KMS-11 (cell line): ENCODE data around the gene NDUFA11.
"Not testable (repeated sequence)": the region's sequence is repeated elsewhere in the genome, so short reads cannot be mapped to it uniquely, and the experiment has no call there.

Experiments used
- H2AFZ ChIP-seq: fragments of 200-600 bp; sonication (generic); 2 replicates; pipeline ENCODE4 v1.6.1; 2016; ENCODE audit warnings: antibody characterized with exemption, mixed run types, low read depth
- H3K27ac ChIP-seq: fragments of 200-600 bp; sonication (generic); 2 replicates; pipeline ENCODE4 v1.6.1; 2016; ENCODE audit warnings: mild to moderate bottlenecking, mixed run types
- H3K27me3 ChIP-seq: fragments of 200-600 bp; sonication (generic); 2 replicates; pipeline ENCODE4 v1.6.1; 2017; ENCODE audit warnings: mild to moderate bottlenecking, low read depth, mixed run types, moderate library complexity; ENCODE audit not compliant: insufficient read depth
- H3K36me3 ChIP-seq: fragments of 200-600 bp; sonication (generic); 2 replicates; pipeline ENCODE4 v1.6.1; 2017; ENCODE audit warnings: mild to moderate bottlenecking, mixed run types; ENCODE audit not compliant: insufficient read depth
- H3K4me1 ChIP-seq: fragments of 200-600 bp; sonication (generic); 2 replicates; pipeline ENCODE4 v1.6.1; 2016; ENCODE audit warnings: mild to moderate bottlenecking, low read depth, mixed run types; ENCODE audit not compliant: poor library complexity, severe bottlenecking
- H3K4me2 ChIP-seq: fragments of 200-600 bp; sonication (generic); 2 replicates; pipeline ENCODE4 v1.7.0; 2016; ENCODE audit warnings: mild to moderate bottlenecking, mixed run types
- H3K4me3 ChIP-seq: fragments of 200-600 bp; sonication (generic); IDR thresholded peaks from 2 replicates; pipeline ENCODE4 v1.6.1; 2017; ENCODE audit warnings: low read depth, low read length, mixed read lengths; ENCODE audit not compliant: insufficient read depth
- H3K79me2 ChIP-seq: fragments of 200-600 bp; sonication (generic); 2 replicates; pipeline ENCODE4 v1.6.1; 2016; ENCODE audit warnings: low read depth, mixed run types; ENCODE audit not compliant: insufficient read depth
- H3K9ac ChIP-seq: fragments of 200-600 bp; sonication (generic); 2 replicates; pipeline ENCODE4 v1.6.1; 2016; ENCODE audit warnings: mild to moderate bottlenecking, mixed run types
- H4K20me1 ChIP-seq: fragments of 200-600 bp; sonication (generic); 2 replicates; pipeline ENCODE4 v1.6.1; 2016; ENCODE audit warnings: mild to moderate bottlenecking, mixed run types; ENCODE audit not compliant: insufficient read depth
- CTCF ChIP-seq: fragments of 200-600 bp; sonication (generic); conservative IDR thresholded peaks from 2 replicates; pipeline ENCODE4 v1.6.1; 2017; ENCODE audit warnings: low read depth, mild to moderate bottlenecking, antibody characterized with exemption, low read length, moderate library complexity, mixed read lengths

NDUFA11 gene

GRCh38 chr19:5880604-5881078 is 22.9 kb downstream of the NDUFA11 start:
- Histone ChIP-seq H3K27ac (no peak overlapping the region), H2AFZ (no peak overlapping the region), H3K4me1 (no peaks in the 10 kb centered on the region)

GRCh38 chr19:5880196-5880595 is 23.4 kb downstream of the NDUFA11 start:
- no peaks in the 10 kb centered on the region for H3K36me3 ChIP-seq
- H4K20me1 ChIP-seq = no peaks in the 10 kb centered on the region
- H3K27me3 ChIP-seq = peaks cover 45% of the 10 kb centered on the region
- H3K79me2 ChIP-seq = no peaks in the 10 kb centered on the region
- no peak overlapping the region for H3K27ac ChIP-seq
- no peak overlapping the region for H3K9ac ChIP-seq
- H3K4me2 ChIP-seq = no peak overlapping the region
- H3K4me3 ChIP-seq = no peak overlapping the region
- H3K4me1 ChIP-seq = no peaks in the 10 kb centered on the region
- H2AFZ ChIP-seq = no peak overlapping the region
- no peak for TF ChIP-seq CTCF

More at GRCh38 chr19:5880604-5881078, 22.9 kb downstream of the NDUFA11 start:
- Histone ChIP-seq H3K27me3 (peaks cover 48% of the 10 kb centered on the region), H3K9ac (no peak overlapping the region), H4K20me1 (no peaks in the 10 kb centered on the region), H3K79me2 (no peaks in the 10 kb centered on the region), H3K4me3 (no peak overlapping the region), H3K36me3 (no peaks in the 10 kb centered on the region), H3K4me2 (no peak overlapping the region)
- TF ChIP-seq CTCF = no peak

- H3K4me2 ChIP-seq = no peak overlapping the region
- H3K9ac ChIP-seq = no peak overlapping the region
- H3K4me1 ChIP-seq = no peaks in the 10 kb centered on the region
- TF ChIP-seq CTCF = no peak
- no peaks in the 10 kb centered on the region for H3K79me2 ChIP-seq
- H3K36me3 ChIP-seq = no peaks in the 10 kb centered on the region
- H3K4me3 ChIP-seq = no peak overlapping the region
- no peak overlapping the region for H3K27ac ChIP-seq
- H2AFZ ChIP-seq = no peak overlapping the region
- H4K20me1 ChIP-seq = no peaks in the 10 kb centered on the region
- H3K27me3 ChIP-seq = peaks cover 37% of the 10 kb centered on the region
Observed at GRCh38 chr19:5877882-5878281, 25.7 kb downstream of the NDUFA11 start.

- no peak overlapping the region for H3K27ac ChIP-seq
- no peak overlapping the region for H3K4me3 ChIP-seq
- H3K9ac ChIP-seq = no peak overlapping the region
- no peak for TF ChIP-seq CTCF
- no peak overlapping the region for H2AFZ ChIP-seq
- H3K4me2 ChIP-seq = no peak overlapping the region
- no peaks in the 10 kb centered on the region for H3K79me2 ChIP-seq
- H4K20me1 ChIP-seq = no peaks in the 10 kb centered on the region
- no peaks in the 10 kb centered on the region for H3K4me1 ChIP-seq
- H3K27me3 ChIP-seq = peaks cover 35% of the 10 kb centered on the region
- no peaks in the 10 kb centered on the region for H3K36me3 ChIP-seq
Observed at GRCh38 chr19:5877427-5877826, 26.2 kb downstream of the NDUFA11 start.

- H3K27me3 ChIP-seq = peaks cover 20% of the 10 kb centered on the region; the same call in 1 of the 2 replicates
- H3K27ac ChIP-seq, H3K4me1 ChIP-seq: not testable (repeated sequence)
Observed at GRCh38 chr19:5874496-5874895, 29.1 kb downstream of the NDUFA11 start.

More at GRCh38 chr19:5874496-5874895, 29.1 kb downstream of the NDUFA11 start:
- not testable (repeated sequence) for H2AFZ ChIP-seq, H3K4me3 ChIP-seq, H3K9ac ChIP-seq, H4K20me1 ChIP-seq, H3K36me3 ChIP-seq, H3K79me2 ChIP-seq, H3K4me2 ChIP-seq
